Measurements from ENCODE around the gene IFNE. TPM values are rescaled to one million over a fixed set of nuclear protein-coding genes. Genes with fewer than 3 reads are reported as not detected.

The IFNE gene
- total RNA-seq, 1 experiment from 2014 or later, result 0.33 TPM

DNA sequence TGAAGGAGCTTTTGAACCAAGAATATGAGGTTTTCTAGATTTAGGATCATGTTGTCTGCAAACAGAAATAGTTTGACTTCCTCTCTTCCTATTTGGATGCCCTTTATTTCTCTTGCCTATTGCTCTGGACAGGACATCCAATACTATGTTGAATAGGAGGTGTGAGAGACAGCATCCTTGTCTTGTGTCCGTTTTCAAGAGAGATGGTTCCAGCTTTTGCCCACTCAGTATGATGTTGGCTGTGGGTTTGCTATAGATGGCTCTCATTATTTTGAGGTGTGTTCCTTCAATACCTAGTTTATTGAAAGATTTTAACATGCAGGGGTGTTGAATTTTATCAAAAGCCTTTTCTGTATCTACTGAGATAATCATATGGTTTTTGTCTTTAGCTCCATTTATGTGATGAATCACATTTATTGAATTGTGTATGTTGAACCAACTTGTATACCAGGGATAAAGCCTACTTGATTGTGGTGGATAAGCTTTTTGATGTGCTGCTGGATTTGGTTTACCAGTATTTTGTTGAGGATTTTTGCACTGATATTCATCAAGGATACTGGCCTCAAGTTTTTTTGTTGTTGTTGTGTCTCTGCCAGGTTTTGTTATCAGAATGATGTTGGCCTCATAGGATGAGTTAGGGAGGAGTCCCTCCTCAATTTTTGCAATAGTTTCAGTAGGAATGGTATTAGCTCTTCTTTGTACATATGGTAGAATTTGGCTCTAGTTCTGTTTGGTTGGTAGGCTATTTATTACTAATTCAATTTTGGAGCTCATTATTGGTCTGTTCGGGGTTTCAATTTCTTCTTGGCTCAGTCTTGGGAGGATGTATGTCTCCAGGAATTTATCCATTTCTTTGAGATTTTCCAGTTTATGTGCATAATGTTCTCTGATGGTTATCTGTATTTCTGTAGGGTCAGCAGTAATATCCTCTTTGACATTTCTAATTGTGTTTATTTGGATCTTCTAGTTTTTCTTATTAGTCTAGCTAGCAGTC, 41.2 kb upstream of the IFNE start:
- Histone ChIP-seq H3K9ac (ENCODE audit: low read length) (no peak overlapping the region), H3K27ac (ENCODE audit: low read length) (no peak overlapping the region), H3K79me2 (ENCODE audit: low read length) (peaks cover 84% of the 10 kb centered on the region), H3K4me1 (ENCODE audit: insufficient read depth, low read length) (no peaks in the 10 kb centered on the region), H3K9me2 (replicated peaks; ENCODE audit: low read length) (no peaks in the 10 kb centered on the region), H3K4me3 (ENCODE audit: low read length) (no peak overlapping the region), H4K20me1 (ENCODE audit: low read length) (no peaks in the 10 kb centered on the region), H3K27me3 (ENCODE audit: low read length) (no peaks in the 10 kb centered on the region), H3F3A (ENCODE audit: low read length, unreplicated experiment) (peaks cover 8% of the 10 kb centered on the region), H3K36me3 (ENCODE audit: low read depth, low read length) (peaks cover 30% of the 10 kb centered on the region), H2AFZ (ENCODE audit: low read length) (no peak overlapping the region), H3K4me2 (ENCODE audit: low read length) (no peak overlapping the region), H3K9me3 (ENCODE audit: low read length) (no peaks in the 10 kb centered on the region)
- ChIA-PET POLR2A (ENCODE audit: unreplicated experiment) (interaction anchor here (0.6 kb wide), 1 partner anchor 53 kb away, joined by 6 read pairs; no protein-coding TSS in a partner anchor), CTCF (no interaction called here)
- no TSS peak for BruUV-seq (replicated peaks)
- no peak for TF ChIP-seq EZH2 (IDR thresholded peaks at IDR 0.05; ENCODE audit: low read length, unreplicated experiment)
- no peak for TF ChIP-seq CTCF (conservative IDR thresholded peaks at IDR 0.05; ENCODE audit: low read depth, low read length)
- no peak for TF ChIP-seq EZH2phosphoT487 (IDR thresholded peaks at IDR 0.05; ENCODE audit: borderline replicate concordance, low read length)
- no peak for DNase-seq
- intact Hi-C loops (cut with micrococcal nuclease), result no loop called here
- ATAC-seq, result no peak

- ChIA-PET POLR2A (ENCODE audit: unreplicated experiment) (no interaction called here), CTCF (no interaction called here)
- Histone ChIP-seq H3F3A (ENCODE audit: low read length, unreplicated experiment) (peaks cover 8% of the 10 kb centered on the region), H3K9ac (ENCODE audit: low read length) (no peak overlapping the region), H3K27me3 (ENCODE audit: low read length) (no peaks in the 10 kb centered on the region), H3K4me1 (ENCODE audit: insufficient read depth, low read length) (no peaks in the 10 kb centered on the region), H2AFZ (ENCODE audit: low read length) (no peak overlapping the region), H3K9me3 (ENCODE audit: low read length) (no peaks in the 10 kb centered on the region), H3K4me2 (ENCODE audit: low read length) (no peak overlapping the region), H3K9me2 (replicated peaks; ENCODE audit: low read length) (no peaks in the 10 kb centered on the region), H3K27ac (ENCODE audit: low read length) (no peak overlapping the region), H3K36me3 (ENCODE audit: low read depth, low read length) (peaks cover 25% of the 10 kb centered on the region), H3K79me2 (ENCODE audit: low read length) (peaks cover 85% of the 10 kb centered on the region), H3K4me3 (ENCODE audit: low read length) (no peak overlapping the region), H4K20me1 (ENCODE audit: low read length) (no peaks in the 10 kb centered on the region)
- no peak for ATAC-seq
- TF ChIP-seq EZH2 (IDR thresholded peaks at IDR 0.05; ENCODE audit: low read length, unreplicated experiment) (no peak), EZH2phosphoT487 (IDR thresholded peaks at IDR 0.05; ENCODE audit: borderline replicate concordance, low read length) (no peak), CTCF (conservative IDR thresholded peaks at IDR 0.05; ENCODE audit: low read depth, low read length) (no peak)
- intact Hi-C loops (cut with micrococcal nuclease), result no loop called here
- DNase-seq, result no peak
- no TSS peak for BruUV-seq (replicated peaks)
Measured at GRCh38 chr9:21522348-21522747, 40.2 kb upstream of the IFNE start.

GRCh38 chr9:21521448-21521847, 39.3 kb upstream of the IFNE start:
- intact Hi-C loops (cut with micrococcal nuclease), result no loop called here
- peaks cover 16% of the 10 kb centered on the region for H3K36me3 ChIP-seq (ENCODE audit: low read depth, low read length)
- no peak overlapping the region for H2AFZ ChIP-seq (ENCODE audit: low read length)
- ATAC-seq, result no peak
- H3K27ac ChIP-seq (ENCODE audit: low read length), result no peak overlapping the region
- no peaks in the 10 kb centered on the region for H3K4me1 ChIP-seq (ENCODE audit: insufficient read depth, low read length)
- no peak for TF ChIP-seq EZH2phosphoT487 (IDR thresholded peaks at IDR 0.05; ENCODE audit: borderline replicate concordance, low read length)
- no peak for TF ChIP-seq CTCF (conservative IDR thresholded peaks at IDR 0.05; ENCODE audit: low read depth, low read length)
- TF ChIP-seq EZH2 (IDR thresholded peaks at IDR 0.05; ENCODE audit: low read length, unreplicated experiment), result no peak
- ChIA-PET CTCF (no interaction called here), POLR2A (ENCODE audit: unreplicated experiment) (no interaction called here)
- H3K9me3 ChIP-seq (ENCODE audit: low read length), result no peaks in the 10 kb centered on the region
- H3K79me2 ChIP-seq (ENCODE audit: low read length), result peaks cover 85% of the 10 kb centered on the region
- H3K4me3 ChIP-seq (ENCODE audit: low read length), result no peak overlapping the region
- BruUV-seq (replicated peaks), result no TSS peak
- peaks cover 9% of the 10 kb centered on the region; the same call in 1 of the 2 replicates for H4K20me1 ChIP-seq (ENCODE audit: low read length)
- no peak for DNase-seq
- H3F3A ChIP-seq (ENCODE audit: low read length, unreplicated experiment), result peaks cover 8% of the 10 kb centered on the region
- no peak overlapping the region for H3K4me2 ChIP-seq (ENCODE audit: low read length)
- no peaks in the 10 kb centered on the region for H3K27me3 ChIP-seq (ENCODE audit: low read length)
- H3K9ac ChIP-seq (ENCODE audit: low read length), result no peak overlapping the region
- no peaks in the 10 kb centered on the region for H3K9me2 ChIP-seq (replicated peaks; ENCODE audit: low read length)

All from PC-3 (cell line).